Measurements from ENCODE around the gene CDHR5.

DNA sequence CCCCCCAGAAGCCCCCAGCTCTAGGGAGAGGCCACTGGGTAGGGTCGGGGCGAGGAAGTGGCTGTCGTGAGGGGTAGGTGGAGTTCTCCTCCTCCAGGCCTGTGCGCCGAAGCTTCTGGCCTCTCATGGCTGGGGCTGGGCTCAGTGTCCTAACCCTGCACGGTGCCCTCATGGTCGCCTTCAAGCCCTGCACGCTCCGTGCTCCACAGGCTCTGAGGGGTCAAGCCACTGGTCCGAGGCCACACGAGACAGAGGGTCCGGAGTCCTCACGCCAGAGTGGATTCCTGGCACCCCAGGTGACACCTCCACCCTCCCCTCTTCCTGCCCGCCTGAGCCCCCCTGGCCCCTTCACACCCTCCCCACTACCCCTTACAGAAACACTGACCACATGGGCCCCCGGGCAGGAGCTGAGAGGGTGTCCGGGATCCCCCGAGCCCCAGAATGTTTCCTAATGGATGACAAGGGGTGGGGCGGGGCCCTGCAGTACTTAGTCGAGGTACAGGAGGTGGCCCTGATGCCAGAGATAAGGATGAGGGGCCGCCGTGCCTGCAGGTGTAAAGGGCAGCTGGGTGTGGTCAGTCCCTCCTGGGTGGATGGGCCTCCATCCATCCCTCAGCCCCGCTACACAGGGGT, 997 bp upstream of the CDHR5 start:
- TF ChIP-seq YY1 (IDR thresholded peaks at IDR 0.05; ENCODE audit: low read depth) (no peak), EP300 (IDR thresholded peaks at IDR 0.05; ENCODE audit: borderline replicate concordance in 1 of 2, low read depth in 1 of 2, low read length in 1 of 2) (no peak), CTCF (IDR thresholded peaks at IDR 0.05) (no peak), NFIC (IDR thresholded peaks at IDR 0.05; ENCODE audit: borderline replicate concordance) (no peak), SIN3A (IDR thresholded peaks at IDR 0.05; ENCODE audit: borderline replicate concordance, low read depth, low read length) (no peak)
